Non-pigmented ciliary epithelial cell (primary cell): ENCODE results near the gene DLG2.
"Not testable (repeated sequence)": the region's sequence is repeated elsewhere in the genome, so short reads cannot be mapped to it uniquely, and the experiment has no call there.

Experiments
- DNase-seq: peaks from one replicate; pipeline ENCODE4 v3.0.0-alpha.2; 2010; ENCODE audit warnings: low read depth

DLG2 gene

GRCh38 chr11:85444479-85444878 is 182.7 kb downstream of the DLG2 start:
- DNase-seq, result no peak

GRCh38 chr11:85440273-85440672 is 186.9 kb downstream of the DLG2 start:
- no peak for DNase-seq

- DNase-seq, result no peak
Measured at GRCh38 chr11:85438328-85438727, 188.8 kb downstream of the DLG2 start.

GRCh38 chr11:85431319-85431718 is 195.8 kb downstream of the DLG2 start:
- DNase-seq, result no peak

- DNase-seq, result no peak
Measured at GRCh38 chr11:85423794-85424193, 203.3 kb downstream of the DLG2 start.

GRCh38 chr11:85423316-85423715 is 203.8 kb downstream of the DLG2 start:
- DNase-seq, result no peak

- DNase-seq, result no peak
Measured at GRCh38 chr11:85414175-85414574, 213.0 kb downstream of the DLG2 start.

GRCh38 chr11:85407648-85408047 is 219.5 kb downstream of the DLG2 start:
- no peak for DNase-seq

- no peak for DNase-seq
Measured at GRCh38 chr11:85406841-85407240, 220.3 kb downstream of the DLG2 start.

- no peak for DNase-seq
Measured at GRCh38 chr11:85406316-85406715, 220.8 kb downstream of the DLG2 start.

GRCh38 chr11:85395515-85396055 is 231.6 kb downstream of the DLG2 start:
- not testable (repeated sequence) for DNase-seq

GRCh38 chr11:85394283-85394682 is 232.9 kb downstream of the DLG2 start:
- DNase-seq, result no peak

GRCh38 chr11:85391141-85391540 is 236.0 kb downstream of the DLG2 start:
- DNase-seq, result no peak

- DNase-seq, result no peak
Measured at GRCh38 chr11:85385547-85385946, 241.6 kb downstream of the DLG2 start.

GRCh38 chr11:85385111-85385510 is 242.0 kb downstream of the DLG2 start:
- DNase-seq, result no peak

- DNase-seq, result no peak
Measured at GRCh38 chr11:85379066-85379465, 248.1 kb downstream of the DLG2 start.

- DNase-seq, result no peak
Measured at GRCh38 chr11:85377901-85378300, 249.2 kb downstream of the DLG2 start.

GRCh38 chr11:85359859-85360258 is 267.3 kb downstream of the DLG2 start:
- DNase-seq, result no peak

GRCh38 chr11:85355921-85356320 is 271.2 kb downstream of the DLG2 start:
- DNase-seq, result no peak

- not testable (repeated sequence) for DNase-seq
Measured at GRCh38 chr11:85349539-85349938, 277.6 kb downstream of the DLG2 start.

- DNase-seq, result no peak
Measured at GRCh38 chr11:85348945-85349344, 278.2 kb downstream of the DLG2 start.

- DNase-seq, result no peak
Measured at GRCh38 chr11:85347291-85347690, 279.9 kb downstream of the DLG2 start.

GRCh38 chr11:85346484-85346883 is 280.7 kb downstream of the DLG2 start:
- DNase-seq, result no peak

GRCh38 chr11:85340846-85341245 is 286.3 kb downstream of the DLG2 start:
- not testable (repeated sequence) for DNase-seq

GRCh38 chr11:85318573-85318972 is 308.6 kb downstream of the DLG2 start:
- no peak for DNase-seq
